Progenitor cell of endocrine pancreas (in vitro differentiated cells): Measurements from ENCODE around the gene IDH2. TPM values are rescaled to one million over a fixed set of nuclear protein-coding genes. Genes with fewer than 3 reads are reported as not detected.

ENCODE experiments used
- DNase-seq: peaks from one replicate; pipeline ENCODE4 v3.0.0; 2021; ENCODE audit warnings: low spot score; ENCODE audit not compliant: unreplicated experiment
- H3K27ac Mint-ChIP-seq: 2 replicates; pipeline ENCODE4 v1.8.0; 2021; ENCODE audit warnings: mild to moderate bottlenecking, moderate library complexity, mixed read lengths
- H3K27me3 Mint-ChIP-seq: 2 replicates; pipeline ENCODE4 v1.8.0; 2021; ENCODE audit warnings: mixed read lengths
- H3K36me3 Mint-ChIP-seq: 2 replicates; pipeline ENCODE4 v1.8.0; 2022; ENCODE audit warnings: mixed read lengths; ENCODE audit not compliant: insufficient read depth
- H3K4me1 Mint-ChIP-seq: 2 replicates; pipeline ENCODE4 v1.8.0; 2021; ENCODE audit warnings: low read depth, mixed read lengths
- H3K4me3 Mint-ChIP-seq: 2 replicates; pipeline ENCODE4 v1.8.0; 2021; ENCODE audit warnings: low read depth, mild to moderate bottlenecking, moderate library complexity, mixed read lengths
- H3K9me3 Mint-ChIP-seq: 2 replicates; pipeline ENCODE4 v1.8.0; 2021; ENCODE audit warnings: low read depth, mixed read lengths
- CTCF ChIP-seq: fragments of 200-600 bp; sonication (generic); IDR thresholded peaks from one replicate; pipeline ENCODE4 v1.5.0; 2021; ENCODE audit warnings: antibody characterized with exemption, mild to moderate bottlenecking; ENCODE audit not compliant: unreplicated experiment
- total RNA-seq: library from RNA; stranded (reverse); gene quantifications from 2 replicates; pipeline ENCODE4 v1.2.1, GENCODE V29; 2021

Gene IDH2
- total RNA-seq, 1 donor from 2014 or later: 164 TPM

- peaks cover 15% of the 10 kb centered on the region for H3K4me1 Mint-ChIP-seq
- H3K4me3 Mint-ChIP-seq: no peak overlapping the region
- H3K36me3 Mint-ChIP-seq: peaks cover 1% of the 10 kb centered on the region
- no peaks in the 10 kb centered on the region for H3K9me3 Mint-ChIP-seq
- DNase-seq: no peak
- peak overlapping the region; percentile 2 for H3K27ac Mint-ChIP-seq
- no peaks in the 10 kb centered on the region for H3K27me3 Mint-ChIP-seq
- no peak for TF ChIP-seq CTCF
These were observed 47.1 kb downstream of the IDH2 start for GRCh38 chr15:90055182-90055581.

- peaks cover 1% of the 10 kb centered on the region for H3K36me3 Mint-ChIP-seq
- no peaks in the 10 kb centered on the region for H3K27me3 Mint-ChIP-seq
- TF ChIP-seq CTCF: no peak
- no peak for DNase-seq
- peaks cover 14% of the 10 kb centered on the region for H3K4me1 Mint-ChIP-seq
- H3K4me3 Mint-ChIP-seq: no peak overlapping the region
- H3K27ac Mint-ChIP-seq: no peak overlapping the region
- H3K9me3 Mint-ChIP-seq: no peaks in the 10 kb centered on the region
These were observed 47.6 kb downstream of the IDH2 start for GRCh38 chr15:90054618-90055097.

- no peak for DNase-seq
- Mint-ChIP-seq H3K4me3 (no peak overlapping the region), H3K4me1 (peaks cover 13% of the 10 kb centered on the region), H3K27ac (no peak overlapping the region), H3K27me3 (no peaks in the 10 kb centered on the region), H3K36me3 (peaks cover 1% of the 10 kb centered on the region), H3K9me3 (no peaks in the 10 kb centered on the region)
- no peak for TF ChIP-seq CTCF
These were observed 48.4 kb downstream of the IDH2 start for GRCh38 chr15:90053685-90054466.

- DNase-seq: no peak
- H3K9me3 Mint-ChIP-seq: no peaks in the 10 kb centered on the region
- peaks cover 1% of the 10 kb centered on the region for H3K36me3 Mint-ChIP-seq
- H3K27ac Mint-ChIP-seq: no peak overlapping the region
- H3K4me3 Mint-ChIP-seq: no peak overlapping the region
- H3K27me3 Mint-ChIP-seq: no peaks in the 10 kb centered on the region
- no peak for TF ChIP-seq CTCF
- peaks cover 11% of the 10 kb centered on the region for H3K4me1 Mint-ChIP-seq
These were observed 50.4 kb downstream of the IDH2 start for GRCh38 chr15:90051874-90052273.

GRCh38 chr15:90049666-90050604, 52.3 kb downstream of the IDH2 start:
- Mint-ChIP-seq H3K4me3 (no peak overlapping the region), H3K9me3 (no peaks in the 10 kb centered on the region), H3K36me3 (peaks cover 1% of the 10 kb centered on the region), H3K4me1 (peaks cover 8% of the 10 kb centered on the region), H3K27me3 (no peaks in the 10 kb centered on the region), H3K27ac (peak overlapping the region; percentile 42)
- TF ChIP-seq CTCF: no peak
- no peak for DNase-seq
